ENCODE measurements around the gene OR8S1. TPM values are rescaled to one million over a fixed set of nuclear protein-coding genes. Genes with fewer than 3 reads are reported as not detected.
"Not testable (repeated sequence)": the region's sequence is repeated elsewhere in the genome, so short reads cannot be mapped to it uniquely, and the experiment has no call there.

The OR8S1 gene
- total and polyA plus RNA-seq, 2 of the 8 experiments (the other 6 are each of a cell fraction or from before 2014, with no cell fraction given), result not detected

DNA sequence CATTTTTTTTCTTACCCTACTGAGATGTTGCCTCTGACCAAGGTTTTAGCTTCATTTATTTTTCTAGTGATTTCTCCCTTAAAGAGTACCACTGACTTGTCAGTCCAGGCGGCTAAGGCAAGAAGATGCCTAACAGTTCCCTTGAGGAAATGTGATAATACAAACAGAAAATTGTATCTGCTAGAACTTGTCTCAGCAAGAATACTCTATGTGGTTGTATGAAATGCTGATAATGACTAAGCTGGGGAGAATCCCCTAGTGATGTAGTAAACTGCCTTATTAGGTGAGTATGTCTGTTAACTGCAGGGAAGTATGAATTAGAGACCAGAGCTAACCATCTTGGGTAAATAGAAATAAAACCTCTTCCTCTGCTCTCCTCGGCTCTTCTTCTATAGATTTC lies 36.4 kb upstream of the OR8S1 start (continued):
- no peak for TF ChIP-seq PHF8 (conservative IDR thresholded peaks at IDR 0.05; ENCODE audit: low read depth, low read length)
- TF ChIP-seq RFX5 (IDR thresholded peaks at IDR 0.05; ENCODE audit: borderline replicate concordance, low read depth, low read length), result no peak
- TF ChIP-seq, protein P1, sequence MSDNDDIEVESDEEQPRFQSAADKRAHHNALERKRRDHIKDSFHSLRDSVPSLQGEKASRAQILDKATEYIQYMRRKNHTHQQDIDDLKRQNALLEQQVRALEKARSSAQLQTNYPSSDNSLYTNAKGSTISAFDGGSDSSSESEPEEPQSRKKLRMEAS (IDR thresholded peaks at IDR 0.05), result no peak
- no peak for TF ChIP-seq HDAC2 (IDR thresholded peaks at IDR 0.05; ENCODE audit: borderline replicate concordance in 1 of 2, low read depth in 2 of 2, low read length in 2 of 2)

DNA sequence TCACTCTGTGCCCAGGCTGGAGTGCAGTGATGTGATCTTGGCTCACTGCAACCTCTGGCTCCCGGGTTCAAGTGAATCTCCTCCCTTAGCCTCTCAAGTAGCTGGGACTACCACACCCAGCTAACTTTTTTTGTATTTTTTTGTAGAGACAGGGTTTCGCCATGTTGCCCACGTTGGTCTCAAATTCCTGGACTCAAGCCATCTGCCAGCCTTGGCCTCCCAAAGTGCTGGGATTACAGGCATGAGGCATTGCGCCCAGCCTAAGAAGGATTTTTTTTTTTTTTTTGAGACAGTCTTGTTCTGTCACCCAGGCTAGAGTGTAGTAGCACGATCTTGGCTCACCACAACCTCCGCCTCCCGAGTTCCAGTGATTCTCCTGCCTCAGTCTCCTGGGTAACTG lies 36.0 kb upstream of the OR8S1 start:
- H2AFZ ChIP-seq (ENCODE audit: low read length); H3K27me3 ChIP-seq (replicated peaks in 1 of 4; ENCODE audit: control insufficient read depth in 3 of 4, extremely low read depth in 1 of 4, insufficient read depth in 3 of 4, low read length in 3 of 4); H4K5ac ChIP-seq (ENCODE audit: insufficient read length, low read depth, low read length); H3K4ac ChIP-seq (replicated peaks; ENCODE audit: insufficient read length, low read depth, low read length); H3K23me2 ChIP-seq (ENCODE audit: low read depth, low read length); H3K36me3 ChIP-seq (ENCODE audit: control insufficient read depth in 2 of 4, insufficient read depth in 4 of 4, low read length in 3 of 4); H2BK5ac ChIP-seq (ENCODE audit: low read depth, low read length); H4K20me1 ChIP-seq (replicated peaks in 1 of 2; ENCODE audit: control insufficient read depth in 1 of 2, insufficient read depth in 2 of 2, low read length in 2 of 2); H3K79me2 ChIP-seq (ENCODE audit: control insufficient read depth in 1 of 2, insufficient read depth in 2 of 2, low read length in 2 of 2); H4K8ac ChIP-seq (ENCODE audit: extremely low read depth, insufficient read depth, low read length); DNase-seq (ENCODE audit: low read depth in 1 of 2, low spot score in 2 of 2); FAIRE-seq; H2BK15ac ChIP-seq (ENCODE audit: low read length); H3K56ac ChIP-seq (replicated peaks; ENCODE audit: insufficient read length, low read depth, low read length); H3K14ac ChIP-seq (ENCODE audit: insufficient read length); H3K79me1 ChIP-seq (ENCODE audit: low read depth, low read length); H2AK5ac ChIP-seq (ENCODE audit: low read depth, low read length); H4K91ac ChIP-seq (replicated peaks; ENCODE audit: insufficient read length, low read length); H2BK120ac ChIP-seq (replicated peaks; ENCODE audit: low read depth, low read length); H3K23ac ChIP-seq (ENCODE audit: insufficient read length); H3K4me2 ChIP-seq (ENCODE audit: insufficient read depth in 1 of 2, low read depth in 2 of 2, low read length in 2 of 2); H3K9ac ChIP-seq (replicated peaks in 1 of 4; ENCODE audit: extremely low read depth in 1 of 4, low read depth in 3 of 4, low read length in 3 of 4); H3K4me3 ChIP-seq (ENCODE audit: extremely low read depth in 1 of 4, insufficient read depth in 2 of 4, low read depth in 3 of 4, low read length in 4 of 4); H2BK20ac ChIP-seq (ENCODE audit: low read length); POLR2A ChIA-PET (ENCODE audit: partially characterized antibody); H2BK12ac ChIP-seq (ENCODE audit: low read depth, low read length); H3K27ac ChIP-seq (ENCODE audit: low read depth, low read length); H3K18ac ChIP-seq (ENCODE audit: extremely low read depth, low read length); H3K4me1 ChIP-seq (replicated peaks in 1 of 4; ENCODE audit: control insufficient read depth in 3 of 4, insufficient read depth in 4 of 4, low read length in 3 of 4): not testable (repeated sequence)
- CTCF ChIA-PET (ENCODE audit: partially characterized antibody), result interaction anchor here (1.3 kb wide), 1 partner anchor 129 kb away, joined by 4 read pairs; no protein-coding TSS in a partner anchor
- 82% methylated on average over 7 of the region's 7 CpGs; no CpG with 5 or more reads in 1 of the 2 experiments for WGBS, 2 experiments (ENCODE audit: extremely low coverage in 1 of 2, insufficient coverage in 1 of 2, insufficient read length in 1 of 2, insufficient replicate concordance in 2 of 2, low coverage in 1 of 2, low lambda C conversion rate in 2 of 2, missing lambda C conversion rate in 1 of 2)
- H3K9me3 ChIP-seq (ENCODE audit: insufficient read depth in 2 of 2, low read depth in 1 of 2, low read length in 1 of 2), result peaks cover 12 to 29% of the 10 kb centered on the region in 2 experiments; a peak in 3 of 4 replicates

Data from H1 (cell line).